HFFc6 (cell line): ENCODE results near the gene PGM2. TPM values are rescaled to one million over a fixed set of nuclear protein-coding genes. Genes with fewer than 3 reads are reported as not detected.
"Not testable (repeated sequence)": the region's sequence is repeated elsewhere in the genome, so short reads cannot be mapped to it uniquely, and the experiment has no call there.

ENCODE experiments used
- DNase-seq: peaks from one replicate; pipeline ENCODE4 v3.0.0-alpha.2; 2018
- H3K27ac Mint-ChIP-seq: 2 replicates; pipeline ENCODE4 v1.8.0; 2020; ENCODE audit warnings: mild to moderate bottlenecking, mixed read lengths
- H3K27me3 Mint-ChIP-seq: 2 replicates; pipeline ENCODE4 v1.8.0; 2021; ENCODE audit warnings: mild to moderate bottlenecking, moderate library complexity, mixed read lengths; ENCODE audit not compliant: insufficient read depth
- H3K36me3 Mint-ChIP-seq: 2 replicates; pipeline ENCODE4 v1.8.0; 2021; ENCODE audit warnings: low read depth, mixed read lengths
- H3K4me1 Mint-ChIP-seq: 2 replicates; pipeline ENCODE4 v1.8.0; 2020; ENCODE audit warnings: low read depth, mixed read lengths
- H3K4me3 Mint-ChIP-seq: 2 replicates; pipeline ENCODE4 v1.8.0; 2020; ENCODE audit warnings: mild to moderate bottlenecking, moderate library complexity, mixed read lengths
- H3K9me3 Mint-ChIP-seq: 2 replicates; pipeline ENCODE4 v1.8.0; 2020; ENCODE audit warnings: mild to moderate bottlenecking, mixed read lengths
- total RNA-seq, 6 experiments: library from RNA; stranded (reverse); fragmentation: NEBNext Ultra II Directional; extraction: Animal tissue kit (Norgen Biotek cat#: 25700); gene quantifications; 2 replicates in 1 of 6; 3 replicates in 5 of 6; pipeline ENCODE4 v1.2.3, GENCODE V29; 2021
- TF ChIP-seq, protein P1 (sequence below): fragments of 200-600 bp; sonication (generic); IDR thresholded peaks from 2 replicates; pipeline ENCODE4 v1.5.0; 2021; ENCODE audit warnings: antibody characterized with exemption, mild to moderate bottlenecking

Gene PGM2
- total RNA-seq, 6 experiments from 2014 or later, result 38.8 to 47.0 (median 45.0) TPM

- peaks cover 22% of the 10 kb centered on the region for H3K4me1 Mint-ChIP-seq
Observed at GRCh38 chr4:37816719-37817118, 9.8 kb upstream of the PGM2 start.

DNA sequence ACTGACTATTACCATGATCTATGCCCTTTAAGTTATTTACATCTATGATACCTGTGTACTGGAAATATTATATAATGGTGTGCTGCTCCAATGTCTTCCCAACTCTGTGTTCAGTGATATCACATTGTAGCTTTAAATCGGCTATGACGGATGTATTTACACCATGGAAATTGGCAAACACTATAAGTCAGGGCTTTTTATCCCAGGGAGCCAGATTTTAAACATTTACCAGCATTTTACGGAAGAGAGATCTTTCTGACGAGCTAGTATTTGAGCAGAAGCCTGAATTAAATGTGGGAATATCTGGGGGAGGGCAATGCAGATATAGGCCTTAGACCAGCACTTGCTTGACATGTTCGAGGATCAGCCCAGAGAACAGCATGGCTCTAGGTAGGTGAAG is 7.7 kb upstream of the PGM2 start:
- H3K27ac Mint-ChIP-seq, result no peak overlapping the region
- H3K4me1 Mint-ChIP-seq, result peaks cover 10% of the 10 kb centered on the region; the same call in 1 of the 2 replicates
- H3K27me3 Mint-ChIP-seq, result peaks cover 7% of the 10 kb centered on the region; the same call in 1 of the 2 replicates
- TF ChIP-seq, protein P1, sequence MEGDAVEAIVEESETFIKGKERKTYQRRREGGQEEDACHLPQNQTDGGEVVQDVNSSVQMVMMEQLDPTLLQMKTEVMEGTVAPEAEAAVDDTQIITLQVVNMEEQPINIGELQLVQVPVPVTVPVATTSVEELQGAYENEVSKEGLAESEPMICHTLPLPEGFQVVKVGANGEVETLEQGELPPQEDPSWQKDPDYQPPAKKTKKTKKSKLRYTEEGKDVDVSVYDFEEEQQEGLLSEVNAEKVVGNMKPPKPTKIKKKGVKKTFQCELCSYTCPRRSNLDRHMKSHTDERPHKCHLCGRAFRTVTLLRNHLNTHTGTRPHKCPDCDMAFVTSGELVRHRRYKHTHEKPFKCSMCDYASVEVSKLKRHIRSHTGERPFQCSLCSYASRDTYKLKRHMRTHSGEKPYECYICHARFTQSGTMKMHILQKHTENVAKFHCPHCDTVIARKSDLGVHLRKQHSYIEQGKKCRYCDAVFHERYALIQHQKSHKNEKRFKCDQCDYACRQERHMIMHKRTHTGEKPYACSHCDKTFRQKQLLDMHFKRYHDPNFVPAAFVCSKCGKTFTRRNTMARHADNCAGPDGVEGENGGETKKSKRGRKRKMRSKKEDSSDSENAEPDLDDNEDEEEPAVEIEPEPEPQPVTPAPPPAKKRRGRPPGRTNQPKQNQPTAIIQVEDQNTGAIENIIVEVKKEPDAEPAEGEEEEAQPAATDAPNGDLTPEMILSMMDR, result no peak
- no peak for DNase-seq
- no peak overlapping the region for H3K4me3 Mint-ChIP-seq
- H3K9me3 Mint-ChIP-seq, result no peaks in the 10 kb centered on the region
- no peaks in the 10 kb centered on the region for H3K36me3 Mint-ChIP-seq

More at GRCh38 chr4:37816719-37817118, 9.8 kb upstream of the PGM2 start:
- DNase-seq, result no peak
- H3K36me3 Mint-ChIP-seq, result no peaks in the 10 kb centered on the region
- H3K9me3 Mint-ChIP-seq, result no peaks in the 10 kb centered on the region
- no peak overlapping the region for H3K27ac Mint-ChIP-seq
- H3K27me3 Mint-ChIP-seq, result 0 out of 2 replicates have a peak, but pooled peaks cover 2% of the 10 kb centered on the region
- H3K4me3 Mint-ChIP-seq, result no peak overlapping the region
- TF ChIP-seq, protein P1, result no peak

- H3K36me3 Mint-ChIP-seq, DNase-seq, H3K27me3 Mint-ChIP-seq, H3K9me3 Mint-ChIP-seq, H3K4me3 Mint-ChIP-seq, H3K27ac Mint-ChIP-seq: not testable (repeated sequence)
- H3K4me1 Mint-ChIP-seq, result peaks cover 11% of the 10 kb centered on the region
Observed at GRCh38 chr4:37820458-37820857, 6.0 kb upstream of the PGM2 start.

- TF ChIP-seq, protein P1, result no peak
- Mint-ChIP-seq H3K9me3 (no peaks in the 10 kb centered on the region), H3K27ac (no peak overlapping the region), H3K27me3 (peaks cover 8% of the 10 kb centered on the region; the same call in 1 of the 2 replicates), H3K4me3 (no peak overlapping the region), H3K36me3 (no peaks in the 10 kb centered on the region), H3K4me1 (peaks cover 7% of the 10 kb centered on the region)
- no peak for DNase-seq
Observed at GRCh38 chr4:37821953-37822605, 4.4 kb upstream of the PGM2 start.

DNA sequence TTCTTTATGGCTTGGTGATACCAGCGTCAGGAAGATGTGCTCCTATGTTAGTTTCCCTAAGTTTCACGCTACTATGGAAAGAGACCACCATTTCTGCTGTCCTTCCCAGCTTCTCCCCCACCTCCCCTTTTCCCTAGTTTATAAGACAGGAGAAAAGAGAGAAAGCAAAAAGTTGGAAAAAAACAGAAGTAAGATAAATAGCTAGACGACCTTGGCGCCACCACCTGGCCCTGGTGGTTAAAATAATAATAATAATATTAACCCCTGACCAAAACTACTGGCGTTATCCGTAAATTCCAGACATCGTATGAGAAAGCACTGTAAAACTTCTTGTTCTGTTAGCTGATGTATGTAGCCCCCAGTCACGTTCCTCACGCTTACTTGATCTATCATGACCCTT is 985 bp upstream of the PGM2 start:
- peaks cover 29% of the 10 kb centered on the region for H3K4me1 Mint-ChIP-seq
- H3K27ac Mint-ChIP-seq, result peak overlapping the region; percentile 93
- H3K36me3 Mint-ChIP-seq, result peaks cover 10% of the 10 kb centered on the region; the same call in 1 of the 2 replicates
- H3K9me3 Mint-ChIP-seq, H3K27me3 Mint-ChIP-seq, DNase-seq: not testable (repeated sequence)
- TF ChIP-seq, protein P1, result peak; percentile 41
- peak overlapping the region; percentile 96 for H3K4me3 Mint-ChIP-seq

- DNase-seq, result no peak
- TF ChIP-seq, protein P1, result no peak
- peaks cover 8% of the 10 kb centered on the region; the same call in 1 of the 2 replicates for H3K27me3 Mint-ChIP-seq
- H3K4me3 Mint-ChIP-seq, result peak overlapping the region; percentile 96
- H3K27ac Mint-ChIP-seq, result peak overlapping the region; percentile 93
- peaks cover 14% of the 10 kb centered on the region; the same call in 1 of the 2 replicates for H3K36me3 Mint-ChIP-seq
- no peaks in the 10 kb centered on the region for H3K9me3 Mint-ChIP-seq
- H3K4me1 Mint-ChIP-seq, result peaks cover 29% of the 10 kb centered on the region
Observed at GRCh38 chr4:37825968-37826294, 555 bp upstream of the PGM2 start.
